ENCODE data around the gene ZC2HC1B. TPM values are rescaled to one million over a fixed set of nuclear protein-coding genes. Genes with fewer than 3 reads are reported as not detected.

Gene ZC2HC1B
- polyA plus RNA-seq, 3 donors, result not detected

DNA sequence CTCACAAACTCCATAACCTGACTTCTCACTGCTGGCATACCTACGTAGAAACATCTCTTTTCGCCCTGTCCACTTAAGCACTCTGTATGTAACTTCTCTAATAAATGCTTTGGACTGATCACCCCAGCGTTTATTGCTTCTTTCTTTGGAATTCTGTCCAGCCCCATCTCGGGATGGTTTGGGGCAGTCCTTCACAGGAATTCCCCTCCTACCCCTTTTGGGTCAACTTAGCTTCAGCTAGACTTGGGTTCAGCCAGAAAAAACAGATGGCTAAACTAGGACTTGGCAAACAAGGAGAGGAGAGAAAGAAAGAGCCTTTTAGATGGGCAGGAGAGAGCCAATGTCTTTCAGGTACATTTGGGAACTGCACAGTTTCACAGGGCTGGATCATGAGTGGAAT, 25.1 kb upstream of the ZC2HC1B start:
- Mint-ChIP-seq H3K4me3 (no peak overlapping the region), H3K36me3 (no peaks in the 10 kb centered on the region)
- no peak overlapping the region for H2AFZ ChIP-seq (ENCODE audit: insufficient read depth, low read depth, low read length, poor library complexity, severe bottlenecking)

DNA sequence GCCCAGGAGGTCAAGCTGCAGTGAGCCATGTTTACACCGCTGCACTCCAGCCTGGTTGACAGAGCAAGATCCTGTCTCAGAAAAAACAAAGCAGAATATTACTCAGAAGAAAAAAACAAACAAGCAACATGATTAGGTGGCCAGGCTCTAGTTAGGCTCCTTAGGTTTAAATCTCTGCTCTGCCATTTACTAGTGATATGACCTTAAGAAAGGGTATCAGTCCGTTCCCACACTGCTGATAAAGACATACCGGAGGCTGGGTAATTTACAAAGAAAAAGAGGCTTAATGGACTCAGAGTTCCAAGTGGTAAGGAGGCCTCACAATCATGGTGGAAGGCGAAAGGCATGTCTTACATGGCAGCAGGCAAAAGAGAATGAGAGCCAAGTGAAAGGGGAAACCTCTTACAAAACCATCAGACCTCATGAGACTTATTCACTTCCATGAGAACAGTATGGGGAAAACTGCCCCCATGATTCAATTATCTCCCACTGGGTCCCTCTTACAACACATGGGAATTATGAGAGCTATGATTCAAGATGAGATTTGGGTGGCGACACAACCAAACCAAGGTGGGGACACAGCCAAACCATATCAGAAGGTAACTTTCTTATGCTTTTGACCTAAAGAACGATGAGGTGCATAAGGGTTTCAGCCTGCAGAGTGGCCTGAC, 23.5 kb upstream of the ZC2HC1B start:
- no peak overlapping the region for H3K27ac Mint-ChIP-seq
- peak in 1 of 3 donors; percentile 19 for DNase-seq

More for the DNA sequence above, 25.1 kb upstream of the ZC2HC1B start:
- peaks cover 14 to 20% of the 10 kb centered on the region in 2 donors for H3K4me1 ChIP-seq (ENCODE audit: control insufficient read depth in 1 of 2, insufficient read depth in 2 of 2, low read length in 2 of 2)
- TF ChIP-seq, protein P1, sequence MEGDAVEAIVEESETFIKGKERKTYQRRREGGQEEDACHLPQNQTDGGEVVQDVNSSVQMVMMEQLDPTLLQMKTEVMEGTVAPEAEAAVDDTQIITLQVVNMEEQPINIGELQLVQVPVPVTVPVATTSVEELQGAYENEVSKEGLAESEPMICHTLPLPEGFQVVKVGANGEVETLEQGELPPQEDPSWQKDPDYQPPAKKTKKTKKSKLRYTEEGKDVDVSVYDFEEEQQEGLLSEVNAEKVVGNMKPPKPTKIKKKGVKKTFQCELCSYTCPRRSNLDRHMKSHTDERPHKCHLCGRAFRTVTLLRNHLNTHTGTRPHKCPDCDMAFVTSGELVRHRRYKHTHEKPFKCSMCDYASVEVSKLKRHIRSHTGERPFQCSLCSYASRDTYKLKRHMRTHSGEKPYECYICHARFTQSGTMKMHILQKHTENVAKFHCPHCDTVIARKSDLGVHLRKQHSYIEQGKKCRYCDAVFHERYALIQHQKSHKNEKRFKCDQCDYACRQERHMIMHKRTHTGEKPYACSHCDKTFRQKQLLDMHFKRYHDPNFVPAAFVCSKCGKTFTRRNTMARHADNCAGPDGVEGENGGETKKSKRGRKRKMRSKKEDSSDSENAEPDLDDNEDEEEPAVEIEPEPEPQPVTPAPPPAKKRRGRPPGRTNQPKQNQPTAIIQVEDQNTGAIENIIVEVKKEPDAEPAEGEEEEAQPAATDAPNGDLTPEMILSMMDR (IDR thresholded peaks at IDR 0.05), result no peak
- no peak overlapping the region for H3K27ac ChIP-seq (ENCODE audit: low read depth in 1 of 2, low read length in 2 of 2)
- no peak overlapping the region for H3K9ac ChIP-seq (ENCODE audit: insufficient read depth, low read length, poor library complexity, severe bottlenecking)
- no peaks in the 10 kb centered on the region for H3K9me3 ChIP-seq (replicated peaks in 1 of 2; ENCODE audit: control insufficient read depth in 1 of 2, insufficient read depth in 1 of 2, low read length in 2 of 2)
- H3K27me3 ChIP-seq (ENCODE audit: control insufficient read depth in 2 of 2, insufficient read depth in 2 of 2, low read length in 2 of 2), result no peaks in the 10 kb centered on the region
- 96% methylated on average over 3 of the region's 4 CpGs for WGBS (ENCODE audit: insufficient coverage)
- H3K4me2 ChIP-seq (replicated peaks; ENCODE audit: extremely low read depth, low read length, poor library complexity, severe bottlenecking), result no peak overlapping the region
- no peak overlapping the region for H3K4me3 ChIP-seq (replicated peaks in 1 of 3; ENCODE audit: low read depth in 2 of 3, low read length in 3 of 3)
- H3K36me3 ChIP-seq (replicated peaks in 1 of 2; ENCODE audit: control insufficient read depth in 1 of 2, insufficient read depth in 2 of 2, low read length in 2 of 2), result no peaks in the 10 kb centered on the region
- Mint-ChIP-seq H3K27me3 (ENCODE audit: low read depth in 3 of 3) (peaks cover 0 to 1% (median 0%) of the 10 kb centered on the region in 3 donors), H3K27ac (peak overlapping the region in 1 of 7 donors; percentile 45), H3K9me3 (peaks cover 0 to 2% (median 2%) of the 10 kb centered on the region in 7 donors), H3K4me1 (peaks cover 11% of the 10 kb centered on the region)
- H3K79me2 ChIP-seq (ENCODE audit: insufficient read depth, low read length), result peaks cover 11% of the 10 kb centered on the region
- intact Hi-C loops (cut with micrococcal nuclease), result no loop called here
- DNase-seq, result no peak
- no peaks in the 10 kb centered on the region for H4K20me1 ChIP-seq (ENCODE audit: insufficient read depth, low read length)

More for the DNA sequence above, 23.5 kb upstream of the ZC2HC1B start:
- Histone ChIP-seq H3K4me2 (replicated peaks; ENCODE audit: extremely low read depth, low read length, poor library complexity, severe bottlenecking) (no peak overlapping the region), H3K36me3 (replicated peaks in 1 of 2; ENCODE audit: control insufficient read depth in 1 of 2, insufficient read depth in 2 of 2, low read length in 2 of 2) (peaks cover 3 to 9% of the 10 kb centered on the region in 2 donors), H3K27ac (ENCODE audit: low read depth in 1 of 2, low read length in 2 of 2) (no peak overlapping the region), H3K79me2 (ENCODE audit: insufficient read depth, low read length) (peaks cover 27% of the 10 kb centered on the region), H4K20me1 (ENCODE audit: insufficient read depth, low read length) (no peaks in the 10 kb centered on the region), H2AFZ (ENCODE audit: insufficient read depth, low read depth, low read length, poor library complexity, severe bottlenecking) (no peak overlapping the region), H3K4me3 (replicated peaks in 1 of 3; ENCODE audit: low read depth in 2 of 3, low read length in 3 of 3) (no peak overlapping the region), H3K9me3 (replicated peaks in 1 of 2; ENCODE audit: control insufficient read depth in 1 of 2, insufficient read depth in 1 of 2, low read length in 2 of 2) (no peaks in the 10 kb centered on the region), H3K9ac (ENCODE audit: insufficient read depth, low read length, poor library complexity, severe bottlenecking) (no peak overlapping the region), H3K4me1 (ENCODE audit: control insufficient read depth in 1 of 2, insufficient read depth in 2 of 2, low read length in 2 of 2) (peaks cover 26 to 31% of the 10 kb centered on the region in 2 donors), H3K27me3 (ENCODE audit: control insufficient read depth in 2 of 2, insufficient read depth in 2 of 2, low read length in 2 of 2) (no peaks in the 10 kb centered on the region)
- H3K9me3 Mint-ChIP-seq, result peaks cover 0 to 2% (median 2%) of the 10 kb centered on the region in 7 donors
- peaks cover 23% of the 10 kb centered on the region for H3K4me1 Mint-ChIP-seq
- TF ChIP-seq, protein P1 (IDR thresholded peaks at IDR 0.05), result no peak
- intact Hi-C loops (cut with micrococcal nuclease), result loop anchor here in 1 of 2 donors (5.0 kb wide), 1 partner anchor 257 kb away; the partner anchor contains the start of gene SF3B5
- peaks cover 0 to 1% (median 0%) of the 10 kb centered on the region in 3 donors for H3K27me3 Mint-ChIP-seq (ENCODE audit: low read depth in 3 of 3)
- peaks cover 6% of the 10 kb centered on the region in 2 donors for H3K36me3 Mint-ChIP-seq
- WGBS (ENCODE audit: insufficient coverage), result 92% methylated on average over 2 of the region's 6 CpGs
- no peak overlapping the region for H3K4me3 Mint-ChIP-seq

Measured in CD14-positive monocyte (primary cell).